OCI-LY1 (cell line): ENCODE measurements around the gene MT3.
"Not testable (repeated sequence)": the region's sequence is repeated elsewhere in the genome, so short reads cannot be mapped to it uniquely, and the experiment has no call there.

ENCODE experiments used
- H2AFZ ChIP-seq: fragments of 200-600 bp; sonication (generic), shearing (Covaris generic); 2 replicates; pipeline ENCODE4 v1.6.0; 2014; ENCODE audit warnings: antibody characterized with exemption, mild to moderate bottlenecking, low read length
- H3F3A ChIP-seq: fragments of 200-600 bp; sonication (generic), shearing (Covaris generic); 2 replicates; pipeline ENCODE4 v1.6.0; 2014; ENCODE audit warnings: mild to moderate bottlenecking, antibody characterized with exemption, low read length, moderate library complexity; ENCODE audit not compliant: insufficient read depth
- H3K27ac ChIP-seq: fragments of 200-600 bp; sonication (generic); 2 replicates; pipeline ENCODE4 v1.5.1; 2014; ENCODE audit warnings: low read length, mixed run types, mild to moderate bottlenecking, low read depth; ENCODE audit not compliant: poor library complexity, severe bottlenecking
- H3K27me3 ChIP-seq: fragments of 200-600 bp; sonication (generic); 2 replicates; pipeline ENCODE4 v1.6.0; 2014; ENCODE audit warnings: antibody characterized with exemption, mild to moderate bottlenecking, low read length, moderate library complexity; ENCODE audit not compliant: insufficient read depth
- H3K36me3 ChIP-seq: fragments of 200-600 bp; sonication (generic); 2 replicates; pipeline ENCODE4 v1.6.1; 2014; ENCODE audit warnings: mild to moderate bottlenecking, antibody characterized with exemption, low read length, moderate library complexity, mixed read lengths; ENCODE audit not compliant: insufficient read depth
- H3K4me1 ChIP-seq: fragments of 200-600 bp; sonication (generic); 2 replicates; pipeline ENCODE4 v1.5.1; 2014; ENCODE audit warnings: mild to moderate bottlenecking, low read length, moderate library complexity; ENCODE audit not compliant: insufficient read depth, severe bottlenecking
- H3K4me2 ChIP-seq: fragments of 200-600 bp; sonication (generic), shearing (Covaris generic); 2 replicates; pipeline ENCODE4 v1.6.1; 2014; ENCODE audit warnings: low read length
- H3K4me3 ChIP-seq: fragments of 200-600 bp; sonication (generic); 2 replicates; pipeline ENCODE4 v1.5.1; 2014; ENCODE audit warnings: low read length, low read depth, mild to moderate bottlenecking, mixed read lengths; ENCODE audit not compliant: poor library complexity, severe bottlenecking
- H3K79me2 ChIP-seq: fragments of 200-600 bp; shearing (Covaris generic); 2 replicates; pipeline ENCODE4 v1.6.1; 2016; ENCODE audit warnings: mixed run types, low read length, mixed read lengths; ENCODE audit not compliant: insufficient read depth
- H3K9ac ChIP-seq: fragments of 200-600 bp; sonication (generic), shearing (Covaris generic); 2 replicates; pipeline ENCODE4 v1.6.1; 2014; ENCODE audit warnings: mild to moderate bottlenecking, low read length, mixed read lengths
- H3K9me2 ChIP-seq: fragments of 200-600 bp; sonication (generic), shearing (Covaris generic); 2 replicates; pipeline ENCODE4 v1.6.1; 2014; ENCODE audit warnings: low read depth, mild to moderate bottlenecking, low read length, mixed read lengths
- H3K9me3 ChIP-seq: fragments of 200-600 bp; shearing (Covaris generic); 2 replicates; pipeline ENCODE4 v1.6.1; 2014; ENCODE audit warnings: low read length, mixed read lengths
- H4K20me1 ChIP-seq: fragments of 200-600 bp; sonication (generic), shearing (Covaris generic); 2 replicates; pipeline ENCODE4 v1.6.0; 2016; ENCODE audit warnings: mild to moderate bottlenecking, low read length; ENCODE audit not compliant: insufficient read depth
- EZH2 ChIP-seq: fragments of 200-600 bp; sonication (generic), shearing (Covaris generic); IDR thresholded peaks from 2 replicates; pipeline ENCODE4 v1.8.0; 2017; ENCODE audit warnings: borderline replicate concordance, mixed run types, mild to moderate bottlenecking, antibody characterized with exemption, low read length, moderate library complexity, mixed read lengths
- TF ChIP-seq, protein P1 (sequence below): fragments of 200-600 bp; sonication (generic), shearing (Covaris generic); IDR thresholded peaks from 2 replicates; pipeline ENCODE4 v1.5.1; 2017; ENCODE audit warnings: mild to moderate bottlenecking, antibody characterized with exemption, low read length, moderate library complexity, mixed read lengths

The MT3 gene

DNA sequence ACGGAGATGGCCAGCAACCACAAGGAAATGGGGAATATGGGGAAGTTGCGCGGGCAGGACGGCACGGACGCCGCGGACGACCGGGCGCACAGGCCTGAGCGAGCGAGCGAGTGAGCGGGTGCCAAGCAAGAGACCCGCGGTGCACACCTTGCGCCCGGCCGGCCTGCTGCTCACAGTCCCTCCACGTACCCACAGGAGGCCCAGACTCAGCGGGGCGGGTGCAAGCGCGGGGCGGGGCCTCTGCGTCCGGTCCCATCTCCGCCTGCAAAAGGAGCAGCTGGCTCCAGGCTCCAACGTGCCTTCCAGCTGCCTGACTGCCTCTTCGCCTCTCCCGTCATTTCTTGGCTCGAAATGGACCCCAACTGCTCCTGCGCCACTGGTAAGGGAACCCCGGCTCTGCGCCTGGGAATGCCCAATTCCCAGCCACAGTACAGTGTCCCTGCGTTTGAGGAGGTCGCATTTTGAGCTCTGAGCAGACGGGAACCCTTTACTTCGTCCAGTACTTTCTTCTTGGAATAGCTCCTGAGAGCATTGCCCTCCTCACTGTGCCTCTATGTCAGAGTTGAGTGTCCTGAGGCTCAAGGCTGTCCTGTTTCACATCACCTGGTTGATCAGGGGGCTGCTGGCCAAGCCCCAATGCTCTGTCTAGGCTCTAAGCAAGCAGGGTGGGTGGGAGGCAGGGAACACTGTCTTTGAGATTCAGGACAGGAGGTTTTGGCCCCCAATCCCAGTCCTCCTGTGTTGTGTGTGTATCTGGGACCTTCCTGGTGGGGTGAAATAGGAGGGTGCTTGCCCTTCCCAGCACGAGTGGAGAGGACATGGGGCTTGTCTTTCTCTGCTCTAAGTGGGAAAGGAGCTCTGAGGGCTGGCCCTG is 28.1 kb downstream of the MT3 start:
- no peak overlapping the region for H3K4me2 ChIP-seq
- no peaks in the 10 kb centered on the region for H3K79me2 ChIP-seq
- no peaks in the 10 kb centered on the region for H4K20me1 ChIP-seq
- no peaks in the 10 kb centered on the region for H3F3A ChIP-seq
- H3K36me3 ChIP-seq = no peaks in the 10 kb centered on the region
- no peaks in the 10 kb centered on the region for H3K4me1 ChIP-seq
- H3K9ac ChIP-seq = no peak overlapping the region
- TF ChIP-seq, protein P1, sequence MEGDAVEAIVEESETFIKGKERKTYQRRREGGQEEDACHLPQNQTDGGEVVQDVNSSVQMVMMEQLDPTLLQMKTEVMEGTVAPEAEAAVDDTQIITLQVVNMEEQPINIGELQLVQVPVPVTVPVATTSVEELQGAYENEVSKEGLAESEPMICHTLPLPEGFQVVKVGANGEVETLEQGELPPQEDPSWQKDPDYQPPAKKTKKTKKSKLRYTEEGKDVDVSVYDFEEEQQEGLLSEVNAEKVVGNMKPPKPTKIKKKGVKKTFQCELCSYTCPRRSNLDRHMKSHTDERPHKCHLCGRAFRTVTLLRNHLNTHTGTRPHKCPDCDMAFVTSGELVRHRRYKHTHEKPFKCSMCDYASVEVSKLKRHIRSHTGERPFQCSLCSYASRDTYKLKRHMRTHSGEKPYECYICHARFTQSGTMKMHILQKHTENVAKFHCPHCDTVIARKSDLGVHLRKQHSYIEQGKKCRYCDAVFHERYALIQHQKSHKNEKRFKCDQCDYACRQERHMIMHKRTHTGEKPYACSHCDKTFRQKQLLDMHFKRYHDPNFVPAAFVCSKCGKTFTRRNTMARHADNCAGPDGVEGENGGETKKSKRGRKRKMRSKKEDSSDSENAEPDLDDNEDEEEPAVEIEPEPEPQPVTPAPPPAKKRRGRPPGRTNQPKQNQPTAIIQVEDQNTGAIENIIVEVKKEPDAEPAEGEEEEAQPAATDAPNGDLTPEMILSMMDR = no peak
- no peak for TF ChIP-seq EZH2
- H2AFZ ChIP-seq = no peak overlapping the region
- H3K9me2 ChIP-seq = no peaks in the 10 kb centered on the region
- H3K9me3 ChIP-seq = no peaks in the 10 kb centered on the region
- H3K27me3 ChIP-seq = no peaks in the 10 kb centered on the region
- H3K27ac ChIP-seq = no peak overlapping the region
- H3K4me3 ChIP-seq = no peak overlapping the region

DNA sequence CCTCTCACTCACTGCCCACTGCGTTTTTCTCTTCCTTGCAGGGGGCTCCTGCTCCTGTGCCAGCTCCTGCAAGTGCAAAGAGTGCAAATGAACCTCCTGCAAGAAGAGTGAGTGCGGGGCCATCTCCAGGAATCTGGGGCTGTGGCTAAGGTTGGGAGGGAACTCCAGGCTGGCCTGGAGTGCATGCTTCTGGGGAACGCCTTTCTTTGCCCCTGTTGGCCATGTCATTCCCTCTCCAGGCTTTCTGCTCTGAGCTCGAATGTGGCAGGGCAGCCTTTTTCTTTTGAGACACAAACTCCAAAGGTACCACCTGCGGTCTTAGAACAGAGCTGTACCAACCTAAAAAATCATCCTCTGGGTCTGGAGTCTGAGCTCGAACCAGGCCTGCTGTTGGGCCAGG is 28.8 kb downstream of the MT3 start:
- Histone ChIP-seq H3K4me2 (no peak overlapping the region), H4K20me1 (no peaks in the 10 kb centered on the region), H3K9me3 (no peaks in the 10 kb centered on the region), H3K79me2 (no peaks in the 10 kb centered on the region), H3K27me3 (no peaks in the 10 kb centered on the region), H3K4me3 (no peak overlapping the region), H3K36me3 (no peaks in the 10 kb centered on the region), H3K4me1 (no peaks in the 10 kb centered on the region), H3K9me2 (no peaks in the 10 kb centered on the region), H3F3A (no peaks in the 10 kb centered on the region), H2AFZ (no peak overlapping the region), H3K9ac (no peak overlapping the region), H3K27ac (no peak overlapping the region)
- no peak for TF ChIP-seq EZH2
- TF ChIP-seq, protein P1 = no peak

DNA sequence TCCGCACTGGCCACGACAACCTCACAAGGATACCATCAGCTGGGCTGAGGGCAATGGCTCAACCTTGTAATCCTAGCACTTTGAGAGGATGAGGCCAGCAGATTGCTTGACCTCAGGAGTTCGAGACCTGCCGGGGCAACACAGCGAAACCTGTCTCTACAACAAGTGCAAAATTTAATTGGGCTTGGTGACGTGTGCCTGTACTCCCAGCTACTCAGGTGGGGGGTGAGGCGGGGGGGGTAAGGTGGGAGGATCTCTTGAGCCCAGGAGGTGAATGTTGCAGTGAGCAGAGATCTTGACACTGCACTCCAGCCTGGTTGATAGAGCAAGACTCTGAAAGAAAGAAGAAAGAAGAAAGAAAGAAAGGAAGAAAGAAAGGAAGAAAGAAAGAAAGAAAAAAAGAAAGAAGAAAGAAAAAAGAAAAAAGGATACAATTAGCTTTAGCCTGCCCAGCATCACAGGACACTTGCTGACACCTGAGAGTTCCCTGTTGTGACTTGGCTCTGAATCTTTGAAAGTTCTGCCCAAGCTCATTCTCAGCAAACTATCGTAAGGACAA is 31.1 kb downstream of the MT3 start:
- Histone ChIP-seq H3K27me3 (no peaks in the 10 kb centered on the region), H3F3A (no peaks in the 10 kb centered on the region)

DNA sequence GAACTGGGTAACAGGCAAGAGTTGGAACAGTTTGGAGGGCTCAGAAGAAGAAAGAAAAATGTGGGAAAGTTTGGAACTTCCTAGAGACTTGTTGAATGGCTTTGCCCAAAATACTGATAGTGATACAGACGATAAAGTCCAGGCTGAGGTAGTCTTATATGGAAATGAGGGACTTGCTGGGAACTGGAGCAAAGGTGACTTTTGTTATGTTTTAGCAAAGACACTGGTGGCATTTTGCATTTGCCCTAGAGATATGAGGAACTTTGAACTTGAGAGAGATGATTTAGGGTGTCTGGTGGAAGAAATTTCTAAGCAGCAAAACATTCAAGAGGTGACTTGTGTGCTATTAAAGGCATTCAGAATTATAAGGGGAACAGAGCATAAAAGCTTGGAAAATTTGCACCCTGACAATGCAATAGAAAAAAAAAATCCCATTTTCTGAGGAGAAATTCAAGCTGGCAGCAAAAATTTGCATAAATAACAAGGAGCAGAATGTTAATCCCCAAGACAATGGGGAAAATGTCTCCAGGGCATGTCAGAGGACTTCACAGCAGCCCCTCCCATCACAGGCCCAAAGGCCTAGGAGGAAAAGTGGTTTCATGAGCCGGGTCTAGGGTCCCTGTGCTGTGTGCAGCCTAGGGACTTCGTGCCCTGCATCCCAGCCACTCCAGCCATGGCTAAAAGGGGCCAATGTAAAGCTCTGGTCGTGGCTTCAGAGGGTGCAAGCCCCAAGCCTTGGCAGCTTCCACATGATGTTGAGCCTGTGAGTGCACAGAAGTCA is 32.5 kb downstream of the MT3 start:
- not testable (repeated sequence) for H3F3A ChIP-seq, H3K27me3 ChIP-seq, H3K27ac ChIP-seq, H3K79me2 ChIP-seq, H3K4me1 ChIP-seq, H3K9me2 ChIP-seq, H3K36me3 ChIP-seq, H2AFZ ChIP-seq, H4K20me1 ChIP-seq, H3K9ac ChIP-seq, H3K9me3 ChIP-seq, H3K4me3 ChIP-seq, H3K4me2 ChIP-seq

More for the DNA sequence above, 31.1 kb downstream of the MT3 start:
- TF ChIP-seq EZH2 = no peak
- TF ChIP-seq, protein P1 = no peak
- Histone ChIP-seq H3K79me2 (no peaks in the 10 kb centered on the region), H3K9ac (no peak overlapping the region), H3K9me3 (no peaks in the 10 kb centered on the region), H3K4me3 (no peak overlapping the region), H3K4me2 (no peak overlapping the region), H2AFZ (no peak overlapping the region), H3K36me3 (no peaks in the 10 kb centered on the region), H3K9me2 (no peaks in the 10 kb centered on the region), H3K4me1 (no peaks in the 10 kb centered on the region), H3K27ac (no peak overlapping the region), H4K20me1 (no peaks in the 10 kb centered on the region)

DNA sequence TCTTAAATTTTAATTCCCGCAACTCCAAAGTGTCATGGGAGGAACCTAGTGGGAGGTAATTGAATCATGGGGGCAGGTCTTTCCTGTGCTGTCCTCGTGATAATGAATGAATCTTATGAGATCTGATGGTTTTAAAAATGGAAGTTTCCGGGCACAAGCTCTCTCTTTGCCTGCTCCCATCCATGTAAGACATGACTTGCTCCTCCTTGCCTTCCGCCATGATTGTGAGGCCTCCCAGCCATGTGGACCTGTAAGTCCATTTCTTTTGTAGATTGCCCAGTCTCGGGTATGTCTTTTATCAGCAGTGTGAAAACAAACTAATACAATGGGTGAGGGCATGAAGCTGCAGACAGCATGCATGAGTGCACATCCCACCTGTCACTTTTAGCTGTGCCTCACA is 33.9 kb downstream of the MT3 start:
- H3K4me3 ChIP-seq, H3K27ac ChIP-seq, H3K36me3 ChIP-seq, H4K20me1 ChIP-seq, H2AFZ ChIP-seq, H3K79me2 ChIP-seq, H3K9me2 ChIP-seq, H3K4me1 ChIP-seq, H3K9me3 ChIP-seq, H3K27me3 ChIP-seq, H3F3A ChIP-seq, H3K9ac ChIP-seq, H3K4me2 ChIP-seq: not testable (repeated sequence)
